ENCODE measurements around the gene IGSF21. TPM values are rescaled to one million over a fixed set of nuclear protein-coding genes. Genes with fewer than 3 reads are reported as not detected.

IGSF21 gene
- total RNA-seq, 2 experiments from 2014 or later = not detected

DNA sequence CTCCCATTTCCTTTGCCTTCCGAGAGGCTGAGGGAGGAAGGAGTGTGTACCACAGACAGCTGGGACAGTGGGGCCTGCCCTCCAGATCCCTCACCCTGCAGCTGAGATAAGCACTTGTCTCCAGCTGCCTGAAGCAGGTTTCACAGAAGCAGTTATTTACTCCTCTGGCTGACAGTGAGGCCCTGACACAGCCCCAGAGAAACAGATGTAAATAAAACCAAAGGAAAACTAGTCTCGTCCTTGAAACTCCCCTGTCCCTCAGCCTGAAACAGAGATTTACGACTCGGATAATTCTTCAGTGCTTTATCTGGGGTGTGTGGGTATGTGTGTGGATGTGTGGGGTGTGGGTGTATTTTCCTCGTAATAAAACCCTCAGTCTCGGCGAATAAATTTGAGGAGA lies 181.1 kb downstream of the IGSF21 start:
- no peak for DNase-seq
- H3K4me1 Mint-ChIP-seq (ENCODE audit: low read depth) = no peaks in the 10 kb centered on the region
- H3K36me3 ChIP-seq (ENCODE audit: insufficient read depth, low read length) = no peaks in the 10 kb centered on the region
- H3K27me3 ChIP-seq (ENCODE audit: control insufficient read depth in 1 of 2, insufficient read depth in 2 of 2, low read length in 2 of 2) = peaks cover 0 to 2% of the 10 kb centered on the region in 2 experiments
- no peak overlapping the region for H3K4me3 ChIP-seq (ENCODE audit: low read length)
- no peak overlapping the region for H3K4me3 Mint-ChIP-seq
- no peak for ATAC-seq (ENCODE audit: poor library complexity)
- H3K27ac ChIP-seq (ENCODE audit: low read depth in 1 of 2, low read length in 2 of 2) = no peak overlapping the region
- no peaks in the 10 kb centered on the region for H3K4me1 ChIP-seq (ENCODE audit: insufficient read depth, low read length)
- ChIA-PET POLR2A (no interaction called here), CTCF (no interaction called here)
- intact Hi-C loops (cut with DNase I, micrococcal nuclease) = no loop called here
- no peak for TF ChIP-seq CTCF (IDR thresholded peaks at IDR 0.05)
- no peaks in the 10 kb centered on the region for H3K9me3 ChIP-seq (ENCODE audit: control insufficient read depth in 1 of 2, insufficient read depth in 1 of 2, low read length in 2 of 2)
- H3K36me3 Mint-ChIP-seq (ENCODE audit: low read depth) = no peaks in the 10 kb centered on the region
- peaks cover 44% of the 10 kb centered on the region for H3K27me3 Mint-ChIP-seq
- no peak overlapping the region for H3K27ac Mint-ChIP-seq
- no peaks in the 10 kb centered on the region for H3K9me3 Mint-ChIP-seq

DNA sequence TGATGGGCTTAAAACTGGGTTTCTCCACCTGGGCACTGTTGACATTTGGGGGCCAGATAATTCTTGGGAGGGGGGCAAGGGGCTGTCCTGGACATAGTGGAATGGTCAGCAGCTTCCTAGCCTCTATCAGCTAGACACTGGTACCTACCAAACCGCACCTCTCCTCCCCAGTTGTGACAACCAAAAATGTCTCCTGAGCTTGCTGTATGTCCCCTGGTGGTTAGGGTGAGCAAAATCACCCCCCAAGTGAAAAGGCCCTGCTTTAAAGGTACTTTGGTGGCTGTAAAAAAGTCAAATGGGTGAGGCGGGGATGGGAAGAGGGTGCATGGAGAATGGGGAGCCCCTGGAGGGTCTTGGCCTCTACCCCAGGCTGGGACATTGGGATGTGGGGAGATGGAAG lies 182.0 kb downstream of the IGSF21 start:
- Mint-ChIP-seq H3K4me3 (no peak overlapping the region), H3K27ac (no peak overlapping the region), H3K27me3 (peaks cover 45% of the 10 kb centered on the region), H3K36me3 (ENCODE audit: low read depth) (no peaks in the 10 kb centered on the region), H3K4me1 (ENCODE audit: low read depth) (no peaks in the 10 kb centered on the region), H3K9me3 (no peaks in the 10 kb centered on the region)
- no peak overlapping the region for H3K27ac ChIP-seq (ENCODE audit: low read depth in 1 of 2, low read length in 2 of 2)
- no peak for TF ChIP-seq CTCF (IDR thresholded peaks at IDR 0.05)
- H3K4me3 ChIP-seq (ENCODE audit: low read length) = no peak overlapping the region
- ChIA-PET CTCF (no interaction called here), POLR2A (no interaction called here)
- intact Hi-C loops (cut with DNase I, micrococcal nuclease) = no loop called here
- H3K36me3 ChIP-seq (ENCODE audit: insufficient read depth, low read length) = no peaks in the 10 kb centered on the region
- peaks cover under 1 to 4% of the 10 kb centered on the region in 2 experiments for H3K27me3 ChIP-seq (ENCODE audit: control insufficient read depth in 1 of 2, insufficient read depth in 2 of 2, low read length in 2 of 2)
- no peaks in the 10 kb centered on the region for H3K4me1 ChIP-seq (ENCODE audit: insufficient read depth, low read length)
- DNase-seq (no peak), ATAC-seq (ENCODE audit: poor library complexity) (no peak)
- peaks cover 0 to under 1% of the 10 kb centered on the region in 2 experiments for H3K9me3 ChIP-seq (ENCODE audit: control insufficient read depth in 1 of 2, insufficient read depth in 1 of 2, low read length in 2 of 2)

DNA sequence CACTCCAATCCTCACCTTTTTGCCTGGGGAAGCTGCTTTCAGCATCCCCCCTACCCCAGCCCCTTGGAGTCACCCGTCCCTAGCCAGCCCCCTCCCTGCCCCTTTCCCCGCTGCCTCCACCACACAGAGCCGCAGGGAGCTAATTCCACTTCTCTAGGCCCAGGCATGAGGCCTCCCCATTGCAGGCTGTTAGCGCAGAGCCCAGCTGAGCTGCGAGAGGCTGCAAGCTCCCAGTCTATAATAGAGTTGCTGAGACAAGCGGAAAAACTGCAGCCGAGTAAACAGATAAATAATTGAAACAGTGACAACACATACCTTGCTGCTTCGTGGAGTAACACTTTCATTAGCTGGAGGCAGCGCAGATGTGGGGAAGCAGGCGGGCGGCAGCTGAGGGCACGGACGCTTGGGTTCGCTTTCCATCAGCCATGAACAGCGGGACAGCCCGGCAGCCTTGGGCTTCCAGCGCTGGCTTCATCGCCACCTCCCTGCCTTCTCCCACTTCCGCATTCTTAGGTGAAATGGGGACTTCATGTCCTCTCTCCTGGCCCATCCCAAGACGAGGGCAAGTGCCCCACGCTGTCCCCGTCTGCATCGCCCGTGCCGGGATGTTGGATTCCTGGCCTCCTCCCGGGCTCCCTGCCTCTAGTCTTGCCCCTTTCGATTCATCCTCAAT lies 183.3 kb downstream of the IGSF21 start:
- intact Hi-C loops (cut with DNase I, micrococcal nuclease) = no loop called here
- Histone ChIP-seq H3K4me1 (ENCODE audit: insufficient read depth, low read length) (no peaks in the 10 kb centered on the region), H3K27ac (ENCODE audit: low read depth in 1 of 2, low read length in 2 of 2) (no peak overlapping the region), H3K27me3 (ENCODE audit: control insufficient read depth in 1 of 2, insufficient read depth in 2 of 2, low read length in 2 of 2) (peaks cover 8 to 10% of the 10 kb centered on the region in 2 experiments), H3K4me3 (ENCODE audit: low read length) (no peak overlapping the region), H3K9me3 (ENCODE audit: control insufficient read depth in 1 of 2, insufficient read depth in 1 of 2, low read length in 2 of 2) (peaks cover 0 to 5% of the 10 kb centered on the region in 2 experiments), H3K36me3 (ENCODE audit: insufficient read depth, low read length) (no peaks in the 10 kb centered on the region)
- Mint-ChIP-seq H3K9me3 (no peaks in the 10 kb centered on the region), H3K4me1 (ENCODE audit: low read depth) (no peaks in the 10 kb centered on the region), H3K36me3 (ENCODE audit: low read depth) (no peaks in the 10 kb centered on the region), H3K27me3 (peaks cover 51% of the 10 kb centered on the region), H3K4me3 (no peak overlapping the region), H3K27ac (no peak overlapping the region)
- ChIA-PET CTCF (no interaction called here), POLR2A (no interaction called here)
- DNase-seq = no peak
- TF ChIP-seq CTCF (IDR thresholded peaks at IDR 0.05) = no peak
- ATAC-seq (ENCODE audit: poor library complexity) = no peak

Data from CD4-positive, alpha-beta T cell (primary cell).